ENCODE results near the gene FREY1.

Gene FREY1

GRCh38 chr11:45870706-45871105 is 36.4 kb downstream of the FREY1 start:
- DNase-seq (ENCODE audit: low spot score): no peak

DNA sequence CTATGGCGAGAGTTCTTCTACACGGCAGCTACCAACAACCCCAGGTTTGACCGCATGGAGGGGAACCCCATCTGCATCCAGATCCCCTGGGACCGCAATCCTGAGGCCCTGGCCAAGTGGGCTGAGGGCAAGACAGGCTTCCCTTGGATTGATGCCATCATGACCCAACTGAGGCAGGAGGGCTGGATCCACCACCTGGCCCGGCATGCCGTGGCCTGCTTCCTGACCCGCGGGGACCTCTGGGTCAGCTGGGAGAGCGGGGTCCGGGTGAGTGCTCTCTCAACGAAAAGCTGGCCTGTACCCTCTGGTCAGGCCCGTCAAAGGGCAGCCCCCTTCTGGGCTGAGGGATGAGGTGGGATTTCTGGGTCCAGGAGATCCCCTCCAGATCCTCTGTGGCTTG is 37.5 kb downstream of the FREY1 start:
- DNase-seq (ENCODE audit: low spot score): no peak

DNA sequence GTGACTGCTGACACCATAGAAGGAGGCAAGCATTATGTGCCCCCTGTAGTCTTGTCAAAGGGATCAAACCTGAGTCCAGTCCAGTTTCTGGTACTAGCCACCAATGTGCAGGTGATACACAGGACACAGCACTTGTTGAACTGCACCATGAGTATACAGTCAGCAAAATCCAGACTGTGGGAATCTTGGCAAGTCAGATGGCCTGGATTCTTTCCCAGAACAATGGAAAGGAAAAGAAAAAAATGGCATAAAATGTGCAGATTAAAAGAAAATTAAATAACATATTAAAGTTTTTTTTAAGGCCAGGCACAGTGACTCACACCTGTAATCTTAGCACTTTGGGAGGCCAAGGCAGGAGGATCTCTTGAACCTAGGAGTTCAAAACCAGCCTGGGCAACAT is 43.0 kb downstream of the FREY1 start:
- DNase-seq (ENCODE audit: low spot score): no peak

DNA sequence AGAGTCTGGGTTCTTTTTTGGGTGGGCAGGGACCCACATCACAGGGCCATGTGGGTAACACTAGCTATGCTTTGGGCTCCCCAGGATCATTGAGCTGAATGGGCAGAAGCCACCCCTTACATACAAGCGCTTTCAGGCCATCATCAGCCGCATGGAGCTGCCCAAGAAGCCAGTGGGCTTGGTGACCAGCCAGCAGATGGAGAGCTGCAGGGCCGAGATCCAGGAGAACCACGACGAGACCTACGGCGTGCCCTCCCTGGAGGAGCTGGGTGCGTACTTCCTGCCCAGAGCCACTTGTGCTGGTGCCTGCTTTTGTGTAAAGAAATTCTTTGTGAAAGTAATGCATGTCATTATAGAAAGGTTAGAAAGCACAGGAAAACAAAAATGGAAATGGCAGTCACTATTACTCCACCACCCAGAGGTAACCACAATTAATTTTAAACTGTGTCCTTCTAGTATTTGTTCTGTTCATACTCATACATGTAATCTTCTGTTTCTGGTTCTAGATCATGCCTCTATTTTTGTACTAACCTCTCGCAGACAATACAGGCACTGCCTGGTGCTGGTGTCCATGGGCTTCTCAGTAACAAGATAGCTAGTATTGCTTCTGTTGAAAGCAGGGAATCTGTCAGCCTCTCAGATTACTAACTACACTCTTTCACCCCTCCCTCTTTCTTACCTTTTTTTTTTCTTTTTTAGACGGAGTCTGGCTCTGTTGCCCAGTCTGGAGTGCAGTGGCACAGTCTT is 46.1 kb downstream of the FREY1 start:
- DNase-seq (ENCODE audit: low spot score): no peak

DNA sequence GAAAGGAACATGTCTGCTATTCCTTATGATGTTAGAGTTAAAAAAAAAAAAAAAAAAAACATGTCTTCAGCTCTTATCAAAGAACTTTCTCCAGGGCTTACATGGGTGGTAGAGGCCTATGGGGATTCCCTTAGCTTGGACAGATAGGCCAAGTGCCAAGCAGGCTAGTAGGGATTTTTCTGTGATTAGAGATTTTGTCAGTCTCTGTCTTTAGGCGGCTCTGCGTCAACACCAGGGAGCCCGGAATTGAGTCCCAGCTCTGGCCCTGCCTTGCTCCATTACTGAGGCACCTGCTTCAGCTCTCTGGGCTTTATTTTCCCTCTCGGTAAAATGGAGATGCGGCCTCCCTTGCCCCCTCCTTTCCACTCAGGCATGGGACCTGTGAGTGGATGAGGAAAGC is 46.7 kb downstream of the FREY1 start:
- no peak for DNase-seq (ENCODE audit: low spot score)

DNA sequence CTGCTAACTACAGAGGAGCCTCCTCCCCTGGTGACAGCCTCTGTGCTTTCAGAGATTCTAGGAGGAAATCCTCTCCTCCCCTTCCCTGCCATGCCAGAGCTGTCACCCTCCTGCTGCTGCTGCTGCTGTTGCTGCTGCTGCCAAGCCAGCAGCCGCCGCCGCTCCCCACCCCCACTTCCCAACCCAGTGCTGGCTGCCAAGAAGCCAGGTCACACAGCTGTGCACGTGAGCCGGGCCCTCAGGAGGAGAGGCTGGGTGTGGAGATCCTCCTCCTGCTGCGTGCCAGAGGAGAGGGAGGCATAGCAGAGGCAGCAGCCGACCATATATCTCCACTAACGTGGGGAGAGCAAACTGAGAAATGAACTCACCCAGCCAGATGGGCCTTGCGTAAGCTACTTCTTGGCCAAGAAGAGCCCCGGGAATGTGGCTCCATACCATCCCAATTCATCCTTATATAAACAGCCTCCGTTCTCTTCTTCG is 47.4 kb downstream of the FREY1 start:
- DNase-seq (ENCODE audit: low spot score): peak; percentile 97

GRCh38 chr11:45858751-45859398 is 48.2 kb downstream of the FREY1 start:
- no peak for DNase-seq (ENCODE audit: low spot score)

GRCh38 chr11:45857961-45858474 is 49.1 kb downstream of the FREY1 start:
- peak; percentile 86 for DNase-seq (ENCODE audit: low spot score)
